Karpas-422 (cell line): ENCODE data around the gene RNF144A. TPM values are rescaled to one million over a fixed set of nuclear protein-coding genes. Genes with fewer than 3 reads are reported as not detected.

Experiments
- DNase-seq: peaks from one replicate; pipeline ENCODE4 v3.0.0-alpha.2; 2015
- H2AFZ ChIP-seq: fragments of 200-600 bp; sonication (generic); 2 replicates; pipeline ENCODE4 v1.6.1; 2014; ENCODE audit warnings: antibody characterized with exemption, low read length, mixed read lengths
- H3K27ac ChIP-seq: fragments of 200-600 bp; sonication (generic); 2 replicates; pipeline ENCODE4 v1.5.1; 2014; ENCODE audit warnings: mild to moderate bottlenecking, low read length, moderate library complexity
- H3K27me3 ChIP-seq: fragments of 200-600 bp; sonication (generic); 2 replicates; pipeline ENCODE4 v1.6.1; 2014; ENCODE audit warnings: low read length, mixed read lengths
- H3K36me3 ChIP-seq: fragments of 200-600 bp; sonication (generic); 2 replicates; pipeline ENCODE4 v1.6.1; 2014; ENCODE audit warnings: low read length, mixed read lengths; ENCODE audit not compliant: insufficient read depth
- H3K4me1 ChIP-seq: fragments of 200-600 bp; sonication (generic); 2 replicates; pipeline ENCODE4 v1.6.1; 2014; ENCODE audit warnings: mild to moderate bottlenecking, low read length, mixed read lengths
- H3K4me2 ChIP-seq: fragments of 200-600 bp; sonication (generic); 2 replicates; pipeline ENCODE4 v1.6.1; 2014; ENCODE audit warnings: low read length, low read depth, mild to moderate bottlenecking; ENCODE audit not compliant: poor library complexity, severe bottlenecking
- H3K4me3 ChIP-seq: fragments of 200-600 bp; sonication (generic); 2 replicates; pipeline ENCODE4 v1.5.1; 2014; ENCODE audit warnings: mild to moderate bottlenecking, antibody characterized with exemption, low read length, mixed read lengths
- H3K79me2 ChIP-seq: fragments of 200-600 bp; sonication (generic); 2 replicates; pipeline ENCODE4 v1.6.1; 2014; ENCODE audit warnings: mild to moderate bottlenecking, low read length, mixed read lengths
- H3K9ac ChIP-seq: fragments of 200-600 bp; sonication (generic); 2 replicates; pipeline ENCODE4 v1.6.0; 2014; ENCODE audit warnings: low read length
- H3K9me2 ChIP-seq: fragments of 200-600 bp; sonication (generic), shearing (Covaris generic); replicated peaks from 2 replicates; pipeline ENCODE4 v1.6.0; 2014; ENCODE audit warnings: mild to moderate bottlenecking, low read length, moderate library complexity; ENCODE audit not compliant: insufficient read depth
- H3K9me3 ChIP-seq: fragments of 300-700, 200-600 bp; sonication (generic); 2 replicates; pipeline ENCODE4 v1.6.1; 2014; ENCODE audit warnings: low read length, mixed read lengths
- H4K20me1 ChIP-seq: fragments of 200-600 bp; sonication (generic); 2 replicates; pipeline ENCODE4 v1.6.1; 2014; ENCODE audit warnings: mild to moderate bottlenecking, antibody characterized with exemption, low read length, low read depth; ENCODE audit not compliant: insufficient read depth
- total RNA-seq: library from RNA; depleted of rRNA; stranded (reverse); fragments of >200 nt; shearing (Covaris generic); gene quantifications from 2 replicates; pipeline ENCODE4 v1.2.3, GENCODE V29; 2014; ENCODE audit warnings: low replicate concordance

RNF144A gene
- total RNA-seq, 1 experiment from 2014 or later: 0.07 TPM

DNA sequence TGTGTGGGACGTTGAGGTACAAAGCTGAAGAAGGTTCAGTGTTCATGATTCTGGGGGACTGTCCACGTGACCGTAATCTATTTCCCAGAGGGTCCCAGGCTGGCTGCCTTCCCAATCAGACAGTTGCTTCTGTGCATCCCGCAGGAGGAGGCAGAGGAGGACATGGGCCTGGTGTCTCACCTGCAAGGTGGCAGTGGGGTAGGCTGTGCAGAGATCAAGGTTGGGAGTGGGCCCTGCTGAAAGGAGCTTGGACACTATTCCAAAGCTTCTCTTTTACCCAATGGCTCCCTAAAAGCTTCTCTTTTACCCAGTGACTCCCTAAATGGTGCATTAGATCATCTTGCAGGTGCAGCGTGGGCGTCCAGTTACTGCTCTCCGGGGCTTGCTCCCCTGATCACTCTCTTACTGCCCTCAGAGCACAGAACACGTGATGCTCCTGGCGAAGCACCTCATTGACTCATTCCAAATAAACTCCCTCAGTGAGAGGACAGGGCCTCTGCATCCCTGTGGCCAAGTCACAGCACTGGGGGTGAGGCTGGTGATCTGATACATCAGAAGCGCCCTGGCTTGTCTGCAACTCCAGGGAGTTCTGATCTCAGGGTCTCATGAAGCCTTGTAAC lies 41.5 kb downstream of the RNF144A start:
- Histone ChIP-seq H3K79me2 (no peaks in the 10 kb centered on the region), H3K4me1 (no peaks in the 10 kb centered on the region), H3K27me3 (no peaks in the 10 kb centered on the region), H3K27ac (no peak overlapping the region), H3K9me3 (no peaks in the 10 kb centered on the region), H3K9me2 (no peaks in the 10 kb centered on the region), H3K9ac (no peak overlapping the region), H3K4me2 (no peak overlapping the region), H3K36me3 (no peaks in the 10 kb centered on the region), H2AFZ (no peak overlapping the region), H3K4me3 (no peak overlapping the region), H4K20me1 (no peaks in the 10 kb centered on the region)
- DNase-seq: no peak

DNA sequence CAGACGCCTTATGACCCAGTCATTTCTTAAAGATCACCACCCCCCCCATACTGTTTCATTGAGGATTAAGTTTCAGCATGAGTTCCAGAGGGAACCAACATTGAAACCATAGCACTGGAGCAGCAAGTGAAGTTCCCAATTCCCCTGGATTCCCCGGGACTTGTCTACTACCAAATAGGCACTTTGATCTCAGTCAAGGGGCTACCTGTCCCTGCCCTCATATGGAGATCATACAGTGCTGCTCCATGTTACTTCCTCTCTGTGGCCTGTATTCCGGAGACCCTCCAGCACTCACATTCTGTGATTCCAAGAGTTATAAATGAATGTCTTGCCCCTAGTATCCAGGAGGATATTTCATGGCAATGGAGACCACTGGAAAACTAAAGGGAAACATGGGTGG lies 42.5 kb downstream of the RNF144A start:
- H3K36me3 ChIP-seq: no peaks in the 10 kb centered on the region
- DNase-seq: no peak
- no peaks in the 10 kb centered on the region for H3K79me2 ChIP-seq
- H4K20me1 ChIP-seq: no peaks in the 10 kb centered on the region
- H3K27me3 ChIP-seq: no peaks in the 10 kb centered on the region
- no peak overlapping the region for H3K4me3 ChIP-seq
- H3K9me3 ChIP-seq: no peaks in the 10 kb centered on the region
- H3K9me2 ChIP-seq: no peaks in the 10 kb centered on the region
- no peak overlapping the region for H3K4me2 ChIP-seq
- H3K27ac ChIP-seq: no peak overlapping the region
- no peaks in the 10 kb centered on the region for H3K4me1 ChIP-seq
- H2AFZ ChIP-seq: no peak overlapping the region
- no peak overlapping the region for H3K9ac ChIP-seq

- no peaks in the 10 kb centered on the region for H3K79me2 ChIP-seq
- H3K9me2 ChIP-seq: no peaks in the 10 kb centered on the region
- no peak for DNase-seq
- no peak overlapping the region for H3K27ac ChIP-seq
- no peaks in the 10 kb centered on the region for H4K20me1 ChIP-seq
- no peak overlapping the region for H3K4me3 ChIP-seq
- no peaks in the 10 kb centered on the region for H3K4me1 ChIP-seq
- no peak overlapping the region for H2AFZ ChIP-seq
- no peaks in the 10 kb centered on the region for H3K36me3 ChIP-seq
- H3K27me3 ChIP-seq: no peaks in the 10 kb centered on the region
- no peak overlapping the region for H3K9ac ChIP-seq
- H3K4me2 ChIP-seq: no peak overlapping the region
- no peaks in the 10 kb centered on the region for H3K9me3 ChIP-seq
Measured at GRCh38 chr2:6960659-6961058, 43.4 kb downstream of the RNF144A start.

DNA sequence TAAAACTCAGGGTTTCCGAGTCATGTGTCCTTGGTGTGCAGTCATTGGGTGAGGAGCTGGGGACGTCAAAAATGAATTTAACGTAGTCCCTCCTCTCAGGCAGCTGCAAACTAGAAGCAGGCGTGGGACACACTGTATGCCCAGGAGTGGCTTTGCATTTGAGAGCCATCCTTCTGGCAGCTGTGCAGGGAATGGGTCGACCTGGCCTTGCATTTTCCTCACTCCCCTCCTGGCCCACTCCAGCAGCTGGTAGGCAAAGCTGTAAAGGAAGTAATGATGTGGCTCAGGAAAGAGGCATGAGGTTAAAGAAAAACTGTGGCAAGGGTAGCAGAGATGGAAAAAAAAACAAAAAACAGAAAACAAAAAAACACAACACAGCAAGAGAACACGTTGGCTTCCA lies 46.5 kb downstream of the RNF144A start:
- Histone ChIP-seq H3K9me2 (no peaks in the 10 kb centered on the region), H3K4me1 (no peaks in the 10 kb centered on the region), H3K27me3 (no peaks in the 10 kb centered on the region), H3K4me2 (no peak overlapping the region), H3K36me3 (no peaks in the 10 kb centered on the region), H3K27ac (no peak overlapping the region), H3K9ac (no peak overlapping the region), H3K79me2 (no peaks in the 10 kb centered on the region), H2AFZ (no peak overlapping the region), H4K20me1 (no peaks in the 10 kb centered on the region), H3K4me3 (no peak overlapping the region), H3K9me3 (no peaks in the 10 kb centered on the region)
- DNase-seq: no peak

DNA sequence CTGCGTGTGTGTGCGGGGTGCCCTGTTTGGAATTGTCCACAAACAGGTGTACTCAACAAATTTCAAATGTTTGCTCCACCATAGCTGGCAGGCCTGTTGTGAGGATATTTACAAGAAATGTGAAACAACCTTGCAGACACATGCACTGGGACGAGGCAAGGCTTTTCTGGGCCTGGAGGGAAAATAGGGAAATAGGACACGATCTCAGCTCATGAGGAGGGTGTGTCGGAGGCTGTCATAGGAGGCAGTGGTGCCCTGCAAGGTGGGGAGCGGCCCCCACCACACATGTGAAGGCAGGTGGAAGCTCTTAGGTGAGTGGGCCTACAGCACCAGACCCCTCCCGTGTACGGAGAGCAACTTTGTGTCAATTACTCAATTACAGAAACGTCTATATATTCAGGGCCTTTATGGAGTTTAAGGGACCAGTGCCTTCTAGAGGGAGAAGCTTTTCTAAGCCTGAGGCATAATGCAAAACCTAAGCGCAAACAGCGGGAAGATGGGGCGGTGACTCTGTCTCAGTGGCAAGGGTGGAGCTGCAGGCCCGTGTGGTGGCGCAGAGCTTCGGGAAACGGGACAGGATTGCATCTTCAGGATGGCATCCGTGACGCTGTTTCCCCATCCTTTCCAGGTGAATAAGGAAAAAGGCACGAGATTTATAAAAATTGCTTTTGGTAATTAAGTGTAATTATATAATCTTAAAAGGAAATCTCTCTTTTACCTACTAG lies 48.0 kb downstream of the RNF144A start:
- no peaks in the 10 kb centered on the region for H4K20me1 ChIP-seq
- no peak overlapping the region for H3K27ac ChIP-seq
- no peaks in the 10 kb centered on the region for H3K79me2 ChIP-seq
- no peaks in the 10 kb centered on the region for H3K4me1 ChIP-seq
- H3K9ac ChIP-seq: no peak overlapping the region
- no peak overlapping the region for H3K4me2 ChIP-seq
- H3K9me2 ChIP-seq: no peaks in the 10 kb centered on the region
- H2AFZ ChIP-seq: no peak overlapping the region
- no peaks in the 10 kb centered on the region for H3K27me3 ChIP-seq
- H3K9me3 ChIP-seq: no peaks in the 10 kb centered on the region
- DNase-seq: no peak
- no peak overlapping the region for H3K4me3 ChIP-seq
- H3K36me3 ChIP-seq: no peaks in the 10 kb centered on the region

DNA sequence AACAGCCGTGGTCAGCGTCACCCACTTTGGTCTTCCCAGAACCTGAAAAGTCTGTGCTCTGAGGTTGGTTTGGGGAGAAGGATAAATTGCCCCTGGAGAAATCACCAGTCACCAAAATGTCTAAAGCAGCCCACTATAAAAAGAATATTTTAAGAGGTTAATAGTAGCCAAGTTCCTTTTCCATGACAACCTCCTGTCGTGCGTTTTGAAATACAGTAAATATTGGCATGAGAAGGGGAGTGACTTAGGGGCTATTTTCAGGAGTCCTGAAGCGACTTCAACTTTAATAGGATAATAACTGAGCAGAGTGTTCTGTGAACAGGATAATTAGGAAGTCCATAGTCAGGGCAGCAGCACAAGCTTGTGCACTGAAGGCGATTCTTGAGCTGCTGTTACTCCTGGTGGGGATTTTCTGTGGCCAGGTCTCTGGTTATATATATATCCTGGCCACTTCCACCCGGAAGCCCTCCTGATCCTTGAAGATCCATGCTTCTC lies 49.3 kb downstream of the RNF144A start:
- Histone ChIP-seq H3K4me2 (no peak overlapping the region), H4K20me1 (no peaks in the 10 kb centered on the region), H3K4me1 (no peaks in the 10 kb centered on the region)

GRCh38 chr2:6967301-6967700 lies 50.1 kb downstream of the RNF144A start:
- Histone ChIP-seq H3K9me2 (no peaks in the 10 kb centered on the region), H3K4me2 (no peak overlapping the region), H3K9me3 (no peaks in the 10 kb centered on the region), H2AFZ (no peak overlapping the region), H3K4me3 (no peak overlapping the region), H3K36me3 (no peaks in the 10 kb centered on the region), H4K20me1 (no peaks in the 10 kb centered on the region), H3K27me3 (no peaks in the 10 kb centered on the region), H3K27ac (no peak overlapping the region), H3K79me2 (no peaks in the 10 kb centered on the region), H3K4me1 (no peaks in the 10 kb centered on the region), H3K9ac (no peak overlapping the region)
- no peak for DNase-seq

More for the DNA sequence above, 49.3 kb downstream of the RNF144A start:
- H3K9me2 ChIP-seq: no peaks in the 10 kb centered on the region
- no peaks in the 10 kb centered on the region for H3K9me3 ChIP-seq
- no peaks in the 10 kb centered on the region for H3K79me2 ChIP-seq
- H3K4me3 ChIP-seq: no peak overlapping the region
- H3K27me3 ChIP-seq: no peaks in the 10 kb centered on the region
- DNase-seq: no peak
- H3K9ac ChIP-seq: no peak overlapping the region
- no peak overlapping the region for H3K27ac ChIP-seq
- H2AFZ ChIP-seq: no peak overlapping the region
- no peaks in the 10 kb centered on the region for H3K36me3 ChIP-seq

- H3K27ac ChIP-seq: no peak overlapping the region
- no peak overlapping the region for H3K9ac ChIP-seq
- no peak overlapping the region for H2AFZ ChIP-seq
- H3K36me3 ChIP-seq: no peaks in the 10 kb centered on the region
- no peaks in the 10 kb centered on the region for H4K20me1 ChIP-seq
- H3K27me3 ChIP-seq: no peaks in the 10 kb centered on the region
- no peak overlapping the region for H3K4me3 ChIP-seq
- no peak for DNase-seq
- no peaks in the 10 kb centered on the region for H3K9me3 ChIP-seq
- no peaks in the 10 kb centered on the region for H3K9me2 ChIP-seq
- no peaks in the 10 kb centered on the region for H3K4me1 ChIP-seq
- H3K4me2 ChIP-seq: no peak overlapping the region
- no peaks in the 10 kb centered on the region for H3K79me2 ChIP-seq
Measured at GRCh38 chr2:6968319-6969100, 51.3 kb downstream of the RNF144A start.
